HG02840 (cell line): ENCODE measurements around the gene MUSTN1.

ENCODE experiments used
- ATAC-seq: cut with Tn5 transposase; IDR thresholded peaks from one replicate; pipeline ENCODE4 v1.9.1; 2021; ENCODE audit warnings: mild to moderate bottlenecking, moderate library complexity, moderate number of reproducible peaks; ENCODE audit not compliant: unreplicated experiment, low FRiP score

Gene MUSTN1

GRCh38 chr3:52809662-52810377, 25.0 kb downstream of the MUSTN1 start:
- ATAC-seq: no peak

- ATAC-seq: no peak
Measured at GRCh38 chr3:52809149-52809548, 25.7 kb downstream of the MUSTN1 start.

- ATAC-seq: no peak
Measured at GRCh38 chr3:52805270-52806039, 29.4 kb downstream of the MUSTN1 start.

DNA sequence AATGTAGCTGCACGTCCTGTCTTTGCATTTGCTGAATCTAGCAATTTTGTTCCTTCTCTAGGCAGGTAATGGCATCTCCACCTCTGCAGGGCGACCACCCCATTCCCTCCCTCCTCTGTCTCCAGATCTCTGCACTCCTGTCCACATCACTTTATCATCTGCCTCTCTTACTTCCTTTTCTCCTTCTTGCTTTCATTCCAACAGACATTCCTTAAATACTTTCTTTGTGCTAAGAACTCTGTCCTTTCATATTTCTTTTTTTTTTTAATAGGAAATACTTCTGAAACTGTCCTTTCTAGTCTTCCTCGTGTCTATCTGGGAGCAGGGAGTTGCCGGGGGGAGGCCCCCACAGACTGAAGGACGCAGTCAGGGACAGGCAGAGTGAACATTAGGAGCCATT, 33.0 kb downstream of the MUSTN1 start:
- no peak for ATAC-seq

DNA sequence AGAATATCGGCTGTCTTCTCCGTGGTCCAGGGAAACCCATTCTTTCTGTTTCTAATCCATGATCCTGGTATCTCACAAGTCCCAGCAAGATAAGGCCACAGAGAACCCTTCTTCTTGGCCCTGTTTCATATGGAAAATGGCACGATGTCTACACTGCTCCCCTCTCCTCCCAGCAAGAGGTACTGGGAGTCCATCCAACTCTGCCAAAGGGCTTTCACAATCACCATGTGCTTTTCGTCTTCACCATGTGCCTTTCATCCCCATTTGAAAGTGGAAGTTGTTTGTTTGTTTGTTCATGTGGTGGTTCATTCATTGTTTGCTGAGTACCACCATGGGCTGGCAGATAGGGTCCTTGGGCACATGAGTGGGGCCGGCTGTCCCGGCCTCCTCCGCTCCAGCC, 34.7 kb downstream of the MUSTN1 start:
- no peak for ATAC-seq

- no peak for ATAC-seq
Measured at GRCh38 chr3:52798978-52799476, 35.8 kb downstream of the MUSTN1 start.

- ATAC-seq: no peak
Measured at GRCh38 chr3:52798376-52798977, 36.3 kb downstream of the MUSTN1 start.

DNA sequence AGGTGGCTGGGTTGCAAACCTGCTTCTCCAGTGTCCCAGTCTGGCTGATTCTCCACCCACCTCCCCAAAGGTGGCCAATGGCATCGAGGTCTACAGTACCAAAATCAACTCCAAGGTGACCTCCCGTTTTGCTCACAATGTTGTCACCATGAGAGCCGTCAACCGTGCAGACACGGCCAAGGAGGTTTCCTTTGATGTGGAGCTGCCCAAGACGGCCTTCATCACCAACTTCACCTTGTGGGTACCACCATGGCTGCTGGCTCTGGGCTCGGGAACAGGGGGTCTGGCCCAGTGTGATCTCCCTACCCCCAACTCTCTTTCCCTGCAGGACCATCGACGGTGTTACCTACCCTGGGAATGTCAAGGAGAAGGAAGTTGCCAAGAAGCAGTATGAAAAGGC, 38.4 kb downstream of the MUSTN1 start:
- ATAC-seq: no peak

DNA sequence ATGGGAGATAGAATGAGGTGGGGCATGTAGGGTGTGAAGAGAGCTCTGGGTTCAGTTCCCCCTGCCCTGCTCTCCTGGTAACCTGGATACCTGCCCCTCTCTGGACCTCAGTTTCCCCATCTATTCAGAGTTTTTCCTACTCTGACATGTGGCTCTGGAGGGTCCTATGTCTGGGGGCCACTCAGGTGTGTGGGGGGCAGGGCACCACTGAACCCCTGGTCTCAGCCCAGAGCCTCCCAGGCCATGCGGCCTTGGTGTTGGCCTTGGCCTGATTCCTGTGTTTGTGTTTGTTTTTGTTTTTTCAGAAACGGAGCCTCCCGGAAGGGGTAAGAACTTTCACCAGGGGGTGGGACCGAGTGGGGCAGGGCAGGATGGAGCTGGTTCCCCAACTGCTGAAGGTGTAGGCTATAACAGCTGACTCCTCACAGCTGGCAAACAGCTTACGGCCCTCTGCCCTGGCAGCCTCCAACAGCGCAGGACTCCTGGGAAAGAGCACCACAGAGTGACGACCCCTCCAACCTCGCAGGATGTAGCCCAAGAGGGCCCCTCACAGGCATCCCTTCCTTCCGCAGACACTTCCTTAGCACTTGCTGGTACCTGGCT, 39.4 kb downstream of the MUSTN1 start:
- no peak for ATAC-seq

DNA sequence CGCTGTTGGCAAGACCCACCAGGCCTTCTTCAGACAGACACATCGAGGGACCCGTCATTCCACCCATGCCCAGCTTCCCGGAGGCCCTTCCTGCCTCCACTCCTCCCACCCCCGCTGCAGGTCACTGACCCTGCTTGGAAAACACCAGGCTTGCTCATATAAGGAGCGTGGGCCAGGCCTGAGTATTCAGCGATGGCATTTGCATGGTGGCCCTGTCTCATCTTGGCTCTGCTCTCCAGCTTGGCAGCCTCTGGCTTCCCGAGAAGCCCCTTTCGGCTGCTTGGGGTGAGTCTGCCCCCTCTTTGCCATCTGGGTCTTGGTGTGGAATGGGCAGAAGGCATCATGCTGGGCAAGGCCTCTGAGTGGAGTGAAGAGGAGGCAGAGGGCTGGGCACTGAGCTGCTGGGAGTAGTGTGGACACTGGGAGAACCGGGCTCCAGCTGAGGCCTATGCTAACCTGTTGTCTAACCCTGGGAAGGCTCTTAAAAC, 40.2 kb downstream of the MUSTN1 start, which contains the start of gene ITIH3:
ITIH3 (plus strand) TSS at position 185 of the 488 bp plus-strand sequence; CDS start at position 193, 8 bp downstream.
- ATAC-seq: no peak

DNA sequence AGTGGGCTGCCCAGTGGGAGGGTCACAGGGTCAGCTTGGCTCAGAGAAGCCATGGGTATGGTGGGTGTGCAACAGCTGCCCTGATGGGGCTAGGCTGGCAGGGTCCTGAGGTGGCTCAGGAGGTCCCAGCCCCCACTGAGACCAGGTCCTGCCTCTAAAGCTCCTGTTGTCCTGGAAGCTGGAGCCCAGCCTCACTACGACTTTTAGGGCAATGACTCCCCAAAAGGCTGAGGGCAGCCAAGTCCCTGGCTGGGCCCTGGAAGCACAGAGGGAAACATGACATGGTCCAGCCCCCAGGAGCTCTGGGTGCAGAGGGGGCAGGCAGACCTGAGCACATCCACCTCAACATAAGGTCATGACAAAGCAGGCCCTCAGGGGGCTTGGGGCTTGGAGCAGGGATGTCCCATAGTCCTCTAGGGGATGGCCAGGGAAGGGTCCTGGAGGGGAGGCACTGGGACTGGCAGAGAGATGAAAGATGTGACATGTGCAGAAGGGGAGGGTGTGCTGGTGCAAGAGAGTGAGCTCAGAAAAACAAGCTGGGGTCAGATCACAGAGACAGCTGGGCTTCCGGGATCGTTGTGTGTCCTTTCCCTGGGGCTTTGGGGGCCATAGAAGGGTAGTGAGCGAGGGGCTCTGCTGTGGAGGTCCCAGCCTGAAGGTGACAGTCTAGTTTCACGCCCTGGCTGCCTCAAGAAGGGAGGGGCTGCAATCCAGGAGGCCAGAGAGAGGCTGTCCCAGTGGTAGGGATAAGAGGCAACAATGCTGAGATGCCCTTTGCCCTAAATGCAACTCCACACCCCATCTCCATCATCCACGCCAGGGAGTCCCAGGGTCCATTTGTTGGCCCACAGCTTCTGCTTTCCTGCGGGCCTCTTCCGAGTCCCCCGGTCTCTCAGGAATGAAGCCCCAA, 40.9 kb downstream of the MUSTN1 start:
- ATAC-seq: no peak

DNA sequence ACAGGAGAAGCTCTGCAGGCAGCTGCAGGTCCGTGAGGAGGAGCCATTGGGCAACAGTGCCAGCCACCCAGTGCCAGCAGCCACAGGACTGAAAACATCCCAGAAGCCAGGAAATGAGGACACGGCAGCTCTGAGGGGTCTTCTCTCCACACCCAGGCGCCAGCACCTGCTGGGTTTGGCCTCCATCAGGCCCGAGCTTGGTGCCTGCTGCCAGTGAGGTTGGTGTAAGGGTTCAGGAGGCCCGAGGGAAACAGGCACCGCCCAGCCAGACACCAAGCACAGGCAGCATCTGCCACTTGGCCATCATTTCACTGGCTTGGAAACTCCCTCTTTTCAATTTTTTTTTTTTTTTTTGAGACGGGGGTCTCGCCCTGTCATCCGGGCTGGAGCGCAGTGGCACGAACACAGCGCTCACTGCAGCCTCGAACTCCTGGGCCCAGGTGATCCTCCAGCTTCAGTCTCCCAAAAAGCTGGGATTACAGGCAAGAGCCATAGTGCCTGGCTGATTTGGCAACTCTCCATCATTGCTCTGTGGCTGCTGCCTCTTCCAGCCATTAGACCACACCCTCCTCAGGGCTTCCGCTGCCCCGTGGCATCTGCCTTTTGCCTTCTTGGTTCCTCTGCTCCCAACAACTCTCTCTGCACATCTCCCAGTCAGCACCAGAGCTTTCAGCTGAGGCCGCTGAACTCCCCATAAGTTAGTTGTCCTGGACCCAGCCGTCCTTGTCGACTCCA, 41.7 kb downstream of the MUSTN1 start:
- ATAC-seq: no peak

- ATAC-seq: no peak
Measured at GRCh38 chr3:52792413-52792812, 42.4 kb downstream of the MUSTN1 start.

- ATAC-seq: no peak
Measured at GRCh38 chr3:52791928-52792327, 42.9 kb downstream of the MUSTN1 start.

GRCh38 chr3:52791366-52791765, 43.5 kb downstream of the MUSTN1 start:
- no peak for ATAC-seq

- no peak for ATAC-seq
Measured at GRCh38 chr3:52790741-52791140, 44.1 kb downstream of the MUSTN1 start.

GRCh38 chr3:52790337-52790736, 44.5 kb downstream of the MUSTN1 start:
- no peak for ATAC-seq

DNA sequence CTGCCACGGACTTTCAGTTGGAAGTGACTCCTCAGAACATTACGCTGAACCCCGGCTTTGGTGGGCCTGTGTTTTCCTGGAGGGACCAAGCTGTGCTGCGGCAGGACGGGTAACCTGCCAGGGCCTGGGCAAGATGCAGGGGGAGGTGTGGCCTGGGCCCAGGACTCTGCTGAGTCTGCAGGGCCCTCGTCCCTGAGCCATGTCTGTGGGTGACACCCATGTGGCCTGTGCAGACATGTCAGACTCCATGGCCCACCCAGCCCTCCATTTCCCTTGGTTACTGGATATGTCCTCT, 45.1 kb downstream of the MUSTN1 start:
- no peak for ATAC-seq
